GM12872 (cell line): ENCODE data around the gene NOVA2.

Source experiments
- TF ChIP-seq, protein P1 (sequence below): IDR thresholded peaks from 3 replicates; pipeline ENCODE4 v1.5.1; 2011; ENCODE audit warnings: low read depth, mild to moderate bottlenecking, low read length, moderate library complexity; ENCODE audit not compliant: insufficient read depth

The NOVA2 gene

GRCh38 chr19:45939792-45940514 is 33.7 kb downstream of the NOVA2 start:
- TF ChIP-seq, protein P1, sequence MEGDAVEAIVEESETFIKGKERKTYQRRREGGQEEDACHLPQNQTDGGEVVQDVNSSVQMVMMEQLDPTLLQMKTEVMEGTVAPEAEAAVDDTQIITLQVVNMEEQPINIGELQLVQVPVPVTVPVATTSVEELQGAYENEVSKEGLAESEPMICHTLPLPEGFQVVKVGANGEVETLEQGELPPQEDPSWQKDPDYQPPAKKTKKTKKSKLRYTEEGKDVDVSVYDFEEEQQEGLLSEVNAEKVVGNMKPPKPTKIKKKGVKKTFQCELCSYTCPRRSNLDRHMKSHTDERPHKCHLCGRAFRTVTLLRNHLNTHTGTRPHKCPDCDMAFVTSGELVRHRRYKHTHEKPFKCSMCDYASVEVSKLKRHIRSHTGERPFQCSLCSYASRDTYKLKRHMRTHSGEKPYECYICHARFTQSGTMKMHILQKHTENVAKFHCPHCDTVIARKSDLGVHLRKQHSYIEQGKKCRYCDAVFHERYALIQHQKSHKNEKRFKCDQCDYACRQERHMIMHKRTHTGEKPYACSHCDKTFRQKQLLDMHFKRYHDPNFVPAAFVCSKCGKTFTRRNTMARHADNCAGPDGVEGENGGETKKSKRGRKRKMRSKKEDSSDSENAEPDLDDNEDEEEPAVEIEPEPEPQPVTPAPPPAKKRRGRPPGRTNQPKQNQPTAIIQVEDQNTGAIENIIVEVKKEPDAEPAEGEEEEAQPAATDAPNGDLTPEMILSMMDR: no peak

GRCh38 chr19:45938733-45939319 is 34.8 kb downstream of the NOVA2 start:
- TF ChIP-seq, protein P1: no peak

- TF ChIP-seq, protein P1: no peak
Measured at GRCh38 chr19:45935267-45935666, 38.4 kb downstream of the NOVA2 start.

GRCh38 chr19:45934551-45935230 is 39.0 kb downstream of the NOVA2 start:
- TF ChIP-seq, protein P1: no peak

DNA sequence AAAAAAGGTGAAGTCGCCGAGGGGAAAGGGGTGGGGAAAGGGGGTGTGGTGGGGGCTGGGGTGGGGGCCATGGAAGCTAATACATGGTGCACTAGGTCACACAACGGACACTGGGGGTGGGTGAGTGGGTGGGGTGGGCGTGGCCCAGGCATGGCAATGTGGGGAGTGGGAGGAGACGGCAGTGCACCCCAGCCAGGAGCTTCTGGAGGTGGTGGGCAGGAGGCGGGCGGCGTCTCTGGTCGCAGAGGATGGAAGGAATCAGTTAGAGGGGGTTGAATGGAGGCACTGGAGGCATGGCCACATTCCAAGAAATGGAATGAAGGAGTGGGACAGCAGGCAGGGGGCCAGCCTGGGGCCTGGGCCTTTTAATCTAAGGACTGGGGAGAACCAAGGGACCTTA is 39.9 kb downstream of the NOVA2 start:
- TF ChIP-seq, protein P1: no peak

GRCh38 chr19:45931055-45931454 is 42.6 kb downstream of the NOVA2 start:
- TF ChIP-seq, protein P1: no peak

- TF ChIP-seq, protein P1: no peak
Measured at GRCh38 chr19:45929247-45929646, 44.4 kb downstream of the NOVA2 start.
